HL-60 (cell line): ENCODE results near the gene ANKRD17.

ENCODE experiments used
- DNase-seq, 2 experiments: peaks; one replicate each; pipeline ENCODE4 v3.0.0-alpha.2; 2010 to 2020; ENCODE audit warnings: low read depth in 1 of 2, low spot score in 1 of 2
- H3K27ac ChIP-seq: fragments of 250-450 bp; sonication (Bioruptor Pico); replicated peaks from 2 replicates; pipeline ENCODE4 v1.5.1; 2020; ENCODE audit warnings: mild to moderate bottlenecking, moderate library complexity
- H3K27me3 ChIP-seq: fragments of 250-450 bp; sonication (Bioruptor Pico); 2 replicates; pipeline ENCODE4 v1.5.1; 2021; ENCODE audit warnings: mild to moderate bottlenecking, moderate library complexity; ENCODE audit not compliant: insufficient read depth, poor library complexity, severe bottlenecking
- H3K4me3 ChIP-seq: replicated peaks from 2 replicates; pipeline ENCODE4 v1.5.1; 2011; ENCODE audit warnings: mild to moderate bottlenecking, control low read depth, low read length; ENCODE audit not compliant: insufficient read depth
- GABPA ChIP-seq: IDR thresholded peaks from 2 replicates; pipeline ENCODE4 v1.6.1; 2012; ENCODE audit warnings: low read depth
- POLR2AphosphoS5 ChIP-seq: IDR thresholded peaks from 2 replicates; pipeline ENCODE4 v1.6.1; 2012; ENCODE audit warnings: low read depth
- SPI1 ChIP-seq: IDR thresholded peaks from 2 replicates; pipeline ENCODE4 v1.6.1; 2012; ENCODE audit warnings: low read depth, mild to moderate bottlenecking, borderline replicate concordance
- TF ChIP-seq, protein P1 (sequence below): IDR thresholded peaks from one replicate; pipeline ENCODE4 v1.5.1; 2011; ENCODE audit warnings: low read length, control low read depth, inconsistent platforms; ENCODE audit not compliant: insufficient read depth
- TF ChIP-seq, protein P2 (sequence below): IDR thresholded peaks from 2 replicates; pipeline ENCODE4 v1.6.1; 2012; ENCODE audit warnings: low read depth; ENCODE audit not compliant: insufficient replicate concordance

ANKRD17 gene

DNA sequence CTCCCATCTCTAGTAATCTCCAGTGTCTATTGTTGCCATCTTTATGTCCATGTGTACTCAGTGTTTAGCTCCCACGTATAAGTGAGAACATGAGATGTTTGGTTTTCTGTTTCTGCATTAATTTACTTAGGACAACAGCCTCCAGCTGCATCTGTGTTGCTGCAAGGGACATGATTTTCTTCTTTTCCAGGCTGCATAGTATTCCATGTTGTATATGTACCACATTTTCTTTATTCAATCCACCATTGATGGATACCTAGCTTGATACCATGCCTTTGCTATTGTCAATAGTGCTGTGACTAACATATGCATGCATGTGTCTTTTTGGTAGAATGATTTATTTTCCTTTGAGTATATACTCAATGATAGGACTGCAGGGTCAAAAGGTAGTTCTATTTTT is 18.6 kb upstream of the ANKRD17 start:
- TF ChIP-seq, protein P1, sequence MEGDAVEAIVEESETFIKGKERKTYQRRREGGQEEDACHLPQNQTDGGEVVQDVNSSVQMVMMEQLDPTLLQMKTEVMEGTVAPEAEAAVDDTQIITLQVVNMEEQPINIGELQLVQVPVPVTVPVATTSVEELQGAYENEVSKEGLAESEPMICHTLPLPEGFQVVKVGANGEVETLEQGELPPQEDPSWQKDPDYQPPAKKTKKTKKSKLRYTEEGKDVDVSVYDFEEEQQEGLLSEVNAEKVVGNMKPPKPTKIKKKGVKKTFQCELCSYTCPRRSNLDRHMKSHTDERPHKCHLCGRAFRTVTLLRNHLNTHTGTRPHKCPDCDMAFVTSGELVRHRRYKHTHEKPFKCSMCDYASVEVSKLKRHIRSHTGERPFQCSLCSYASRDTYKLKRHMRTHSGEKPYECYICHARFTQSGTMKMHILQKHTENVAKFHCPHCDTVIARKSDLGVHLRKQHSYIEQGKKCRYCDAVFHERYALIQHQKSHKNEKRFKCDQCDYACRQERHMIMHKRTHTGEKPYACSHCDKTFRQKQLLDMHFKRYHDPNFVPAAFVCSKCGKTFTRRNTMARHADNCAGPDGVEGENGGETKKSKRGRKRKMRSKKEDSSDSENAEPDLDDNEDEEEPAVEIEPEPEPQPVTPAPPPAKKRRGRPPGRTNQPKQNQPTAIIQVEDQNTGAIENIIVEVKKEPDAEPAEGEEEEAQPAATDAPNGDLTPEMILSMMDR: no peak
- TF ChIP-seq SPI1 (no peak), POLR2AphosphoS5 (no peak), GABPA (no peak)
- TF ChIP-seq, protein P2, sequence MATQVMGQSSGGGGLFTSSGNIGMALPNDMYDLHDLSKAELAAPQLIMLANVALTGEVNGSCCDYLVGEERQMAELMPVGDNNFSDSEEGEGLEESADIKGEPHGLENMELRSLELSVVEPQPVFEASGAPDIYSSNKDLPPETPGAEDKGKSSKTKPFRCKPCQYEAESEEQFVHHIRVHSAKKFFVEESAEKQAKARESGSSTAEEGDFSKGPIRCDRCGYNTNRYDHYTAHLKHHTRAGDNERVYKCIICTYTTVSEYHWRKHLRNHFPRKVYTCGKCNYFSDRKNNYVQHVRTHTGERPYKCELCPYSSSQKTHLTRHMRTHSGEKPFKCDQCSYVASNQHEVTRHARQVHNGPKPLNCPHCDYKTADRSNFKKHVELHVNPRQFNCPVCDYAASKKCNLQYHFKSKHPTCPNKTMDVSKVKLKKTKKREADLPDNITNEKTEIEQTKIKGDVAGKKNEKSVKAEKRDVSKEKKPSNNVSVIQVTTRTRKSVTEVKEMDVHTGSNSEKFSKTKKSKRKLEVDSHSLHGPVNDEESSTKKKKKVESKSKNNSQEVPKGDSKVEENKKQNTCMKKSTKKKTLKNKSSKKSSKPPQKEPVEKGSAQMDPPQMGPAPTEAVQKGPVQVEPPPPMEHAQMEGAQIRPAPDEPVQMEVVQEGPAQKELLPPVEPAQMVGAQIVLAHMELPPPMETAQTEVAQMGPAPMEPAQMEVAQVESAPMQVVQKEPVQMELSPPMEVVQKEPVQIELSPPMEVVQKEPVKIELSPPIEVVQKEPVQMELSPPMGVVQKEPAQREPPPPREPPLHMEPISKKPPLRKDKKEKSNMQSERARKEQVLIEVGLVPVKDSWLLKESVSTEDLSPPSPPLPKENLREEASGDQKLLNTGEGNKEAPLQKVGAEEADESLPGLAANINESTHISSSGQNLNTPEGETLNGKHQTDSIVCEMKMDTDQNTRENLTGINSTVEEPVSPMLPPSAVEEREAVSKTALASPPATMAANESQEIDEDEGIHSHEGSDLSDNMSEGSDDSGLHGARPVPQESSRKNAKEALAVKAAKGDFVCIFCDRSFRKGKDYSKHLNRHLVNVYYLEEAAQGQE: no peak
- H3K27ac ChIP-seq: no peak overlapping the region
- no peak for DNase-seq
- no peaks in the 10 kb centered on the region for H3K27me3 ChIP-seq
- H3K4me3 ChIP-seq: no peak overlapping the region

GRCh38 chr4:73275318-73275654 is 16.7 kb upstream of the ANKRD17 start:
- Histone ChIP-seq H3K27me3 (no peaks in the 10 kb centered on the region), H3K27ac (no peak overlapping the region), H3K4me3 (no peak overlapping the region)
- DNase-seq: no peak
- TF ChIP-seq, protein P1: no peak
- no peak for TF ChIP-seq POLR2AphosphoS5
- no peak for TF ChIP-seq GABPA
- no peak for TF ChIP-seq SPI1

- no peak for DNase-seq
- Histone ChIP-seq H3K27ac (no peak overlapping the region), H3K4me3 (no peak overlapping the region), H3K27me3 (no peaks in the 10 kb centered on the region)
- TF ChIP-seq, protein P1: no peak
- TF ChIP-seq, protein P2: no peak
- TF ChIP-seq POLR2AphosphoS5 (no peak), SPI1 (no peak), GABPA (no peak)
These were observed 14.2 kb upstream of the ANKRD17 start for GRCh38 chr4:73272816-73273215.

- Histone ChIP-seq H3K4me3 (no peak overlapping the region), H3K27ac (no peak overlapping the region), H3K27me3 (no peaks in the 10 kb centered on the region)
- TF ChIP-seq, protein P2: no peak
- no peak for TF ChIP-seq POLR2AphosphoS5
- TF ChIP-seq GABPA: no peak
- TF ChIP-seq SPI1: no peak
- TF ChIP-seq, protein P1: no peak
- DNase-seq: no peak
These were observed 8.5 kb upstream of the ANKRD17 start for GRCh38 chr4:73267050-73267449.
